Stomach smooth muscle (tissue), 2 donors: ENCODE measurements around the gene MANF.
"Not testable (repeated sequence)": the region's sequence is repeated elsewhere in the genome, so short reads cannot be mapped to it uniquely, and the experiment has no call there.

Experiments
- H3K27ac ChIP-seq: one replicate; pipeline ENCODE4 v1.7.0; 2013; ENCODE audit warnings: mild to moderate bottlenecking, low read length, inconsistent platforms
- H3K27me3 ChIP-seq, 2 donors: one replicate each; pipeline ENCODE4 v1.7.0; 2013; ENCODE audit warnings: low read length in 2 of 2; ENCODE audit not compliant: insufficient read depth in 2 of 2, control insufficient read depth in 1 of 2
- H3K36me3 ChIP-seq, 2 donors: one replicate each; pipeline ENCODE4 v1.7.0; 2013; ENCODE audit warnings: low read length in 2 of 2; ENCODE audit not compliant: control insufficient read depth in 2 of 2, insufficient read depth in 2 of 2
- H3K4me1 ChIP-seq: one replicate; pipeline ENCODE4 v1.7.0; 2013; ENCODE audit warnings: low read length; ENCODE audit not compliant: control insufficient read depth, insufficient read depth
- H3K4me3 ChIP-seq, 2 donors: one replicate each; pipeline ENCODE4 v1.7.0; 2013; ENCODE audit warnings: low read length in 2 of 2
- H3K9ac ChIP-seq, 2 donors: one replicate each; pipeline ENCODE4 v1.7.0; 2013; ENCODE audit warnings: low read length in 2 of 2, mild to moderate bottlenecking in 1 of 2
- H3K9me3 ChIP-seq, 2 donors: one replicate each; pipeline ENCODE4 v1.7.0; 2013; ENCODE audit warnings: low read length in 2 of 2; ENCODE audit not compliant: control insufficient read depth in 2 of 2
- donor health status: healthy.
- donor health status: Pancreatic carcinoma.

MANF gene

GRCh38 chr3:51382076-51382745, 2.9 kb upstream of the MANF start:
- H3K27me3 ChIP-seq: no peaks in the 10 kb centered on the region
- H3K27ac ChIP-seq: no peak overlapping the region
- H3K9me3 ChIP-seq: no peaks in the 10 kb centered on the region
- H3K4me1 ChIP-seq: peaks cover 24% of the 10 kb centered on the region
- no peak overlapping the region for H3K9ac ChIP-seq
- peaks cover 0 to 5% of the 10 kb centered on the region in 2 donors for H3K36me3 ChIP-seq
- no peak overlapping the region for H3K4me3 ChIP-seq

- no peak overlapping the region for H3K27ac ChIP-seq
- no peaks in the 10 kb centered on the region for H3K9me3 ChIP-seq
- H3K9ac ChIP-seq: peak overlapping the region in 1 of 2 donors; percentile 29
- H3K36me3 ChIP-seq: peaks cover 2 to 13% of the 10 kb centered on the region in 2 donors
- H3K27me3 ChIP-seq: no peaks in the 10 kb centered on the region
- peaks cover 29% of the 10 kb centered on the region for H3K4me1 ChIP-seq
- H3K4me3 ChIP-seq: peak overlapping the region in 1 of 2 donors; percentile 15
Observed at GRCh38 chr3:51382947-51383578, 2.0 kb upstream of the MANF start.

GRCh38 chr3:51384055-51384725, 901 bp upstream of the MANF start:
- peaks cover 30% of the 10 kb centered on the region for H3K4me1 ChIP-seq
- H3K36me3 ChIP-seq: peaks cover 12 to 22% of the 10 kb centered on the region in 2 donors
- peak overlapping the region; percentile 95 for H3K27ac ChIP-seq
- no peaks in the 10 kb centered on the region for H3K27me3 ChIP-seq
- H3K9ac ChIP-seq: peak overlapping the region; percentile 96
- H3K9me3 ChIP-seq: no peaks in the 10 kb centered on the region
- H3K4me3 ChIP-seq: peak overlapping the region; percentile 94 to 99

GRCh38 chr3:51385621-51386091, 565 bp downstream of the MANF start:
- Histone ChIP-seq H3K9ac (peak overlapping the region; percentile 74 to 78), H3K9me3 (no peaks in the 10 kb centered on the region), H3K4me1 (peaks cover 38% of the 10 kb centered on the region), H3K27me3 (no peaks in the 10 kb centered on the region), H3K36me3 (peaks cover 12 to 20% of the 10 kb centered on the region in 2 donors), H3K27ac (peak overlapping the region; percentile 95), H3K4me3 (peak overlapping the region; percentile 81 to 99)

- Histone ChIP-seq H3K4me3 (peak overlapping the region; percentile 81 to 99), H3K4me1 (peaks cover 40% of the 10 kb centered on the region), H3K27me3 (no peaks in the 10 kb centered on the region), H3K9ac (peak overlapping the region; percentile 74 to 78), H3K27ac (peak overlapping the region; percentile 95), H3K9me3 (no peaks in the 10 kb centered on the region), H3K36me3 (peaks cover 12 to 20% of the 10 kb centered on the region in 2 donors)
Observed at GRCh38 chr3:51386159-51386851, 1.2 kb downstream of the MANF start.

- H3K27ac ChIP-seq: peak overlapping the region; percentile 95
- no peaks in the 10 kb centered on the region for H3K9me3 ChIP-seq
- peaks cover 43% of the 10 kb centered on the region for H3K4me1 ChIP-seq
- H3K4me3 ChIP-seq: peak overlapping the region in 1 of 2 donors; percentile 99
- H3K27me3 ChIP-seq: no peaks in the 10 kb centered on the region
- peaks cover 12 to 20% of the 10 kb centered on the region in 2 donors for H3K36me3 ChIP-seq
- peak overlapping the region in 1 of 2 donors; percentile 42 for H3K9ac ChIP-seq
Observed at GRCh38 chr3:51386852-51387229, 1.8 kb downstream of the MANF start.

- Histone ChIP-seq H3K36me3 (peaks cover 12 to 20% of the 10 kb centered on the region in 2 donors), H3K4me1 (peaks cover 47% of the 10 kb centered on the region)
- H3K27me3 ChIP-seq, H3K9me3 ChIP-seq, H3K27ac ChIP-seq, H3K9ac ChIP-seq, H3K4me3 ChIP-seq: not testable (repeated sequence)
Observed at GRCh38 chr3:51387281-51387680, 2.2 kb downstream of the MANF start.

- Histone ChIP-seq H3K4me1 (peaks cover 59% of the 10 kb centered on the region), H3K36me3 (peaks cover 18 to 26% of the 10 kb centered on the region in 2 donors), H3K4me3 (no peak overlapping the region), H3K27ac (no peak overlapping the region), H3K27me3 (no peaks in the 10 kb centered on the region), H3K9ac (no peak overlapping the region), H3K9me3 (no peaks in the 10 kb centered on the region)
Observed at GRCh38 chr3:51388286-51389029, 3.4 kb downstream of the MANF start.

GRCh38 chr3:51389423-51390183, 4.5 kb downstream of the MANF start:
- Histone ChIP-seq H3K36me3 (peaks cover 28 to 37% of the 10 kb centered on the region in 2 donors), H3K27ac (peak overlapping the region; percentile 60), H3K4me1 (peaks cover 57% of the 10 kb centered on the region), H3K9ac (no peak overlapping the region), H3K9me3 (no peaks in the 10 kb centered on the region), H3K27me3 (no peaks in the 10 kb centered on the region), H3K4me3 (no peak overlapping the region)
